Stromal cell of bone marrow (primary cell): ENCODE results near the gene ZNF816.
"Not testable (repeated sequence)": the region's sequence is repeated elsewhere in the genome, so short reads cannot be mapped to it uniquely, and the experiment has no call there.

ENCODE experiments used
- DNase-seq: peaks from one replicate; pipeline ENCODE4 v3.0.0-alpha.2; 2012; ENCODE audit warnings: low read depth

ZNF816 gene

GRCh38 chr19:52959613-52960295 is 2.9 kb downstream of the ZNF816 start:
- no peak for DNase-seq

- no peak for DNase-seq
Measured at GRCh38 chr19:52957591-52957990, 5.1 kb downstream of the ZNF816 start.

DNA sequence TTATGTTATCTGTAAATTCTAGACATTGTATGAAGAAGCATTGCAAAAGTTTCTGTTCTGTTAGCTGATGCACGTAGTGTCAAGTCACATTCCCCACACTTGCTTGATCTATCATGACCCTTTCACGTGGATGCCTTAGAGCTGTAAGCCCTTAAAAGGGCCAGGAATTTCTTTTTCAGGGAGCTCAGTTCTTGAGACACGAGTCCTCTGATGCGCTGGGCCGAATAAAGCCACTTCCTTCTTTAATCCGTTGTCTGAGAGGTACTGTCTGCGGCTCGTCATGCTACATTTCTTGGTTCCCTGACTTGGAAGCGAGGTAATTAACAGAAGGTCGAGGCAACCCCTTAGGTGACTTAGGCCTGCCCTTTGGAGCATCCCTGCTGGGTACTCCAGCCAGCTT is 5.8 kb downstream of the ZNF816 start:
- no peak for DNase-seq

GRCh38 chr19:52949422-52949821 is 13.3 kb downstream of the ZNF816 start:
- no peak for DNase-seq

- no peak for DNase-seq
Measured at GRCh38 chr19:52948025-52948770, 14.5 kb downstream of the ZNF816 start.

GRCh38 chr19:52946322-52947310 is 16.1 kb downstream of the ZNF816 start:
- no peak for DNase-seq

DNA sequence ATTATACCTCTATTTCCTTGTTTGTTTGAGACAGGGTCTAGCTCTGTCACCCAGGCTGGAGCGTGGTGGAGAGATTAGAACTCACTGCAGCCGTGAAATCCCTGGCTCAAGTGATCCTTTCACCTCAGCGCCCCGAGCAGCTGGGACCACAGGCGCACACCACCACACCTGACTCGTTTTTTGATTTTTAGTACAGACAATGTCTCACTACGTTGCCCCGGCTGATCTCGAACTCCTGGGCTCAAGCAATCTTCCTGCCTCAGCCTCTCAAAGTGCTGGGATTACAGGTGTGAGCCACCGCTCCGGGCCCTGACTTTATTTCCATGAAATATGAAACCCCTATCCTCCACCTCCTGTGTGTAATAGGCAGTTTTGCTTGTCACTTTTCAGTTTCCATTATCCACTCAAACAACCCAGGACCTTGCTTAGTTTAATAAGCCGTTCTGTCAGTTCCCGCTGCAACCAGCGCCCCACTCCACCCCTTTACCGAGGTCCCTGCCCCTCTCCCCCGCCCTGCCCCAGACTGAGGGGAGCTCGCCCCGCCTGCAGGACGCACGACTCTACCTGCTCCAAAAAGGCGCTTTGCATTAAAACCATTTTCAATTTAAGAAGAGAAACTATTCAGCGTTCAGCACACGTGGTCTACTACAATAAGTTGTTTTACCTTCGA is 16.9 kb downstream of the ZNF816 start:
- DNase-seq: no peak

DNA sequence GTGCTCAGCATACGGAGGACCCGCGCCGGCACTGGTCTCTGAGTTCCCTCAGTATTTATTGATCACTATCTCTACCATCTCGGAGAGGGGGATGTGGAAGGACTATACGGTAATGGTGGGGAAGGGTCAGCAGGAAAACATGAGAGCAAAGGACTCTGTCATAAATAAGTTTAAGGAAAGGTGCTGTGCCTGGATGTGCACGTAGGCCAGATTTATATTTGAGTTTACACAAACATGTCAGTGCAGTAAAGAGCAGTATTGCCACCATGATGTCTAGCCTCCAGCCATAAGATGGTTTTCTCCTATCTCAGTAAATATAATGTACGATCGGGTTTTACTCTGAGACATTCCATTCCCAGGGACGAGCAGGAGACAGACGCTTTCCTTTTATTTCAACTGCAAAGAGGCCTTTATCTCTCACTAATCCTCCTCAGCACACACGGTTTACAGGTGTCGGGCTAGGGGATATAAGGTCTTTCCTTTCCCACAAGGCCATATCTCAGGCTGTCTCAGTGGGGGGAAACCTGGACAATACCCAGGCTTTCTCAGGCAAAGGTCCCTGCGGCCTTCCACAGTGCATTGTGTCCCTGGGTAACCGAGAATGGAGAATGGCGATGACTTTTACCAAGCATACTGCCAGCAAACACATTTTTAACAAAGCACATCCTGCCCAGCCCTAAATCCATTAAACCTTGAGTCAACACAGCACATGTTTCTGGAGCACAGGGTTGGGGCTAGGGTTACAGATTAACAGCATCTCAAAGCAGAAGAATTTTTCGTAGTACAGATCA is 17.8 kb downstream of the ZNF816 start:
- not testable (repeated sequence) for DNase-seq

DNA sequence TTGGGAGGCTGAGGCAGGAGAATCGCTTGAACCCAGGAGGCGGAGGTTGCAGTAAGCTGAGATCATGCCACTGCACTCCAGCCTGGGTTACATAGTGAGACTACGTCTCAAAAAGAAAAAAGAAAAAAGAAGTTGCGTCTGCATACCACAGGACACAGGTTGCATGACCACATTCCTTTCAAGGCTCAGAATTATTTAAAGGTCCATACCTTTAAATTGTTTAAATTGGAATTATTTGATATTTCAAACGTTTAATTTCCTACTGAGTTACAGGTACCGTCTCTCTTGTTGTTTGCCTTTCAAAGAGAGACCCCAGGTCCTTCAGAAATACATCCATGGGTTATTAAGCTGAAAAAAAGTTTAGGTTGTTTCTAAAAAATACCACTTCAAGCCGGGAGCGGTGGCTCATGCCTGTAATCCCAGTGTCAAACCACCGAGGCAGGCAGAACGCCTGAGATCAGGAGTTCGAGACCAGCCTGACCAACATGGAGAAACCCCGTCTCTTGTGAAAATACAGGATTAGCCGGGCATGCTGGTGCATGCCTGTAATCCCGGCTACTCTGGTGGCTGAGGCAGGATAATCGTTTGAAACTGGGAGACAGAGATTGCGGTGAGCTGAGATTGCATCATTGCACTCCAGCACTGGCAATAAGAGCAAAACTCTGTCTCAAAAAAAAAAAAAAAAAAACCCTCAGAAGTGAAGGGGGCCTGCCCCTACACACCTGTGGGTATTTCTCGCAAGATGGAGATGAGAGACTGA is 18.6 kb downstream of the ZNF816 start:
- DNase-seq: no peak

DNA sequence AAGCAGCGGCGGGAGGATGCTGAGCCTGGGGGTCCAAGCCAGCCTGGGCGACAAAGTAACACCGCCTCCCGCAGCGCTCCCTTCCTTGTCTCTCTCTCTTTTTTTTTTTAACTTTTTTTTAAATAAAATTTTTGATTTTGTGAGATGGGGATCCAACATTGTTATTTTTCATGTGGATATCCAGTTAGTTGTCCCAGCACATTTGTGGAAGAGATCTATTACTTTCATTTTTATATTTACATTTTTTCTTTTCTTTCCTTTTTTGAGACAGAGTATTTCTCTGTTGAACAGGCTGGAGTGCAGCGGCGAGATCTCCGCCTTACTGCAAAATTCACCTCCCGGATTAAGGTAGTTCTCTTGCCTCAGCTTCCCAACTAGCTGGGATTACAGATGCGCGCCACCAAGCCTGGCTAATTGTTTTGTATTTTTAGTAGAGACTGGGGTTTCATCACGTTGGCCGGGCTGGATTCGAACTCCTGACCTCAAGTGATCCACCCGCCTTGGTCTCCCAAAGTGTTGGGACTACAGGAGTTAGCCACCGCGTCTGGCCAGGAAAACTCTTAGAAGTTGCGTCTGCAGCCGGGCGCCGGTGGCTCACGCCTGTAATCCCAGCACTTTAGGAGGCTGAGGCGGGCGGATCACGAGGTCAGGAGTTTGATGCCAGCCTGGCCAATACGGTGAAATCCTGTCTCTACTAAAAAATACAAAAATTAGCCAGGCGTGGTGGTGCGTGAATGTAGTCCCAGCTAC is 19.4 kb downstream of the ZNF816 start:
- no peak for DNase-seq

GRCh38 chr19:52942386-52943133 is 20.1 kb downstream of the ZNF816 start:
- peak; percentile 68 for DNase-seq

- DNase-seq: no peak
Measured at GRCh38 chr19:52941941-52942385, 20.7 kb downstream of the ZNF816 start.

GRCh38 chr19:52941523-52941922 is 21.2 kb downstream of the ZNF816 start:
- DNase-seq: not testable (repeated sequence)

- not testable (repeated sequence) for DNase-seq
Measured at GRCh38 chr19:52940905-52941304, 21.8 kb downstream of the ZNF816 start.

GRCh38 chr19:52938761-52939160 is 23.9 kb downstream of the ZNF816 start:
- DNase-seq: no peak

- DNase-seq: no peak
Measured at GRCh38 chr19:52936954-52937325, 25.7 kb downstream of the ZNF816 start.

- no peak for DNase-seq
Measured at GRCh38 chr19:52936151-52936953, 26.3 kb downstream of the ZNF816 start.

DNA sequence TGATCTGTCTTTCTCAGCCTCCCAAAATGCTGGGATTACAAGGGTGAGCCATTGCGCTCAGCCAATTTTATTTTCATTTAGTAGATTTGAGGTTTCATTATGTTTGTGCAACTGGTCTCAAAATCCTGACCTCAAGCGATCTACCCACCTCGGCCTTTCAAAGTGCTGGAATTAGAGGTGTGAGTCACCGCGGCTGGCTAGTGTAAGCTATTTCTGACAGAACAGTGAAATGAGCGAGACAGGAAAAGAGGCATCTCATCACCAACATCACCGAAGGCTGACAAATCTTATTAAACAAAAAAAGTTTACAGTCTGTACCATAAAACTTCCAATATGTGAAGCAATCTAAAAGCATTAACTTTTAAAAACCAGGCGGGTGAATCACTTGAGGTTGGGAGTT is 27.2 kb downstream of the ZNF816 start:
- DNase-seq: no peak
